GM19372 (cell line): Measurements from ENCODE around the gene SLC66A3.
"Not testable (repeated sequence)": the region's sequence is repeated elsewhere in the genome, so short reads cannot be mapped to it uniquely, and the experiment has no call there.

ENCODE experiments used
- ATAC-seq: cut with Tn5 transposase; IDR thresholded peaks from one replicate; pipeline ENCODE4 v1.9.1; 2021; ENCODE audit warnings: mild to moderate bottlenecking, low read depth, moderate library complexity; ENCODE audit not compliant: unreplicated experiment

The SLC66A3 gene

DNA sequence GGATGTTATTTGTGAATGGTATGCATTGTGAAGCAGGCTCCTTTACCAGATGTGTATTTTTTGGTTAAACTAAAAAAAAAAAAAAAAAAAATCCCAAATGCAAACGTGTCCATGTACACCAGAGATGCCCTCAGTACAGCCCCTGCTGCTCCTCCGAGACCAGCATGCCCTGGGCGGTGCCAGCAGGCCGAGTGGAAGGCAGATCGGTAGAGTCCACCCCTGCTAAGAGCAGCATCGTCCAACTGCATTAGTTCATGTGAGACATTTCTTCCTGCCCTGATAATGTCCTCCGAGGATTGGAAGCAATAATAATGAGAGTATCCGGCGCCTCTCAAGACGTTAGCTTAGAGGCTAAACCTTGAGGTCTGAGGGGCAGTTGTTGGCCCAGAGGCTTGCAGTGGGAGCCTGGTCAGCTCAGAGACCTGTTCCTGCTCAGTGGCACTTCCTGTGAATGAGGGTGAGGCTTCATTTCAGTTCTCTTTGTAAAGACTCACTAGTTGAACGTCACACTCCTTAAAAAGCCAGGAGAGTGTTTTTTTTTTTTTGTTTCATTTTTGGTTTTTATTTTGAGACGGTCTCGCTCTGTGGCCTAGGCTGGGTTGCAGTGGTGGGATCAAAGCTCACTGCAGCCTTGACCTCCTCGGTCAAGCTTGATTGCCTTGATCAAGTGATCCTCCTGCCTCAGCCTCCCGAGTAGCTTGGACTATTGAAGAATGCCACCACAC is 5.6 kb downstream of the SLC66A3 start:
- ATAC-seq, result peak; percentile 64

DNA sequence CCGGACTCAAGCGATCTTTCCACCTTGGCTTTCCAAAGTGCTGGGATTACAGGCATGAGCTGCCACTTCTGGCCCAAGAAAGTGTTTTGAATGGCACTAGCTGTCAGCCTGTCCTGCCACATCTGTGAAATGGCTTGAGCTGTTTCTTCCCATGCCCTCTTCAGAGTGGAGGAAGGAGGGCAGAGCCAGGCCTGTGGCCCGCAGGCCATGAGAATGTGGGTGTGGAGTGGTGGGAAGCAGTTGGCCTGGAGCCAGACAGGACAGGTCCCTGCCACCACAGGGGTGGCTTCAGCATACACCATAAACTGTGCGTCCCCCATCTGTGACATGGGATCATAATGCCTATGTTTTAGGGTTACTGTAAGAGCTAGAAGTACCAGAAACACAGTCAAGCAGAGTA is 6.5 kb downstream of the SLC66A3 start:
- ATAC-seq, result no peak

DNA sequence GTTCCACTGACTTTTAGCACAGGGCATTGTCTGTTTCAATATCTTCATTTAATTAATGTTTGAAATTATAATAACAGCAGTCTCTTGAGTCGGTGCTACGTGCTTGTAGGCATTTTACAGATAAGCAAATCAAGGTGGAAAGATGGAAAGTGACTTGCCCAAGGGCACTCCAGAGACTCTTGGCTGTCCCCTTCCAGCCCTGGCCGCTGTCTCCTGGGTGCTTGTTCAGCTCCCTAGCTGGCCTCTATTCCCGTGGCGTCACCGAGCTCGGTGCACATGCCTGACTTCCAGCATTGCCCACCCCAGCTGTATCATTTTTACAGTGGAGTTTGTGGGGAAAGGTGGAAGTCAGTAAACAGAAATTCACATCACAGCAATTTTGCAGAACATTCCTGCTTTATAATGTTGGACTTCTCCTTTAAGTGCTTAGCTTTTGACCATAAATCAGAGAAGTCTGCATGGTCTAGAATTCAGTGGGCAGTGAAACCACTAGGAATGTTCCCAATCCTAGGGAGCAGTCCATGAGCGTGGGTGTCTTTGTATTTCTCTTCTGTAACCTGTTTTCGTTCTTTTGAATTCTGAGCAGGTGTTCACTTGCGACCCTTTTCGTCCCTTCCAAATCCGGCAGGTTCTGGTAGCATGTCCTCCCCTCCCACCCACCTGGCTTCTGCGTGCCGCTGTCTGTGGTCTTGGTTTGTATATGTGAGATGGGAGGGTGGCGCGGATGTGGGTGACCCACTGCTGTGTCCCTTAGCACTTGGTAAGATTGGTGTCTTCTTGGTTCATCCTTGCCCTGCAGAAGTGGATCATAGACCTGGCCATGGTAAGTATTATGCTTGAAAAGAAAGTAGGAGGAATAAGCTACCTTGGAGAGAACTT is 8.4 kb downstream of the SLC66A3 start:
- ATAC-seq, result no peak

DNA sequence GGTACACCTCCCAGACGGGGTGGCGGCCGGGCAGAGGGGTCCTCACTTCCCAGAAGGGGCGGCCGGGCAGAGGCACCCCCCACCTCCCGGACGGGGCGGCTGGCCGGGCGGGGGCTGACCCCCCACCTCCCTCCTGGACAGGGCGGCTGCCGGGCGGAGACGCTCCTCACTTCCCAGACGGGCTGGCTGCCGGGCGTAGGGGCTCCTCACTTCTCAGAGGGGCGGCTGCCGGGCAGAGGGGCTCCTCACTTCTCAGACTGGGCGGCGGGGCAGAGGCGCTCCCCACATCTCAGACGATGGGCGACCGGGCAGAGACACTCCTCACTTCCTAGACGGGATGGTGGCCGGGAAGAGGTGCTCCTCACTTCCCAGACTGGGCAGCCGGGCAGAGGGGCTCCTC is 9.8 kb downstream of the SLC66A3 start:
- not testable (repeated sequence) for ATAC-seq

DNA sequence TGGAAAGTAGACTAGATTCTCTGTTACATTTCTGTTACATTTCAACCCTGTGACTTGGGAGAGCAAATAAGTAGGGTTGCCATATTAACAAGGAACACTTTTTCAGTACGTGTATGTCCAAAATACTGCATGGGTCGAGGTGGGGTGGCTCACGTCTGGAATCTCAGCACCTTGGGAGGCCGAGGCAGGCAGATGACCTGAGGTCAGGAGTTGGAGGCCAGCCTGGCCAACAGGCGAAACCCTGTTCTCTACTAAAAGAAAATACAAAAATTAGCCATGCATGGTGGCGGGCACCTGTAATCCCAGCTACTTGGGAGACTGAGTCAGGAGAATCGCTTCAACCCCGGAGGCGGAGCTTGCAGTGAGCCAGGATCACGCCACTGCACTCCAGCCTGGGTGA is 11.2 kb downstream of the SLC66A3 start:
- no peak for ATAC-seq

DNA sequence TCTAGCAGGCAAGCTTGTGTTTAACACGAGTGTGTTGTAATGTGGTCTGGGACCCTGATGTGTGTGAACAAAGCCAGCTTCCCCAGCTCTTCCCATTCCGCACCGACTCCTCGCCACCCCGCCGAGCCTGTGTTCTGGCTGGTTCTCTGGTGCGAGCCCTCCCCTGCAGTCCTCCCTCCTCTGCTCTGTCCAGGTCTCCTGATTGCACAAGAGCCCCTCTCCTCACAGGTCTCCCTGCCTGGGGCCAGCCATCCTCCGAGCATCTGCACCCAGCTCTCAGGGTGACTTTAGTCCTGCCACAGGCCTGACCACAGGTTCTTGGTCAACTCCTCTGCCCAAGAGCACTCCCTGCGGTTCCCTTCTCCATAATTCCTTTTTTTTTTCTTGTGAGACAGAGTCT is 13.2 kb downstream of the SLC66A3 start:
- ATAC-seq, result no peak

DNA sequence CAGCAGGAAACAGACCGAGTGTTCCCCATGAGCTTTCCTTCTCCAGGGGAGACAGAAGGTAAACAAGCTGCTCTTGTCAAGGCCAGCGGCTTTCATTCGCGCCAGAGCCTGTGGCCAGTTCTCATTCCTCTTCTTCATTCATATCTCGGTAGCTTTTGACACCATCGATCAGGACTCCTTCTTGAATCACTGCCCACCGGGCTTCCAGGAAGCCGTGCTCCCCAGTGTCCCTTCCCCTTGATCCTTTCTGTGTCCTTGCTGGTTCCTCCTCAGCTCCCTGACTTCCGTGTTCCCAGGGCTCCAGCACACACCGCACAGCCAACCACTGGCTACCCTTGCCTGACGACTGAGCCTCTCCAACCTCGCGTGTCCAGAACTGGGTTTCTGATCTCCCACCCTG is 14.1 kb downstream of the SLC66A3 start:
- no peak for ATAC-seq

DNA sequence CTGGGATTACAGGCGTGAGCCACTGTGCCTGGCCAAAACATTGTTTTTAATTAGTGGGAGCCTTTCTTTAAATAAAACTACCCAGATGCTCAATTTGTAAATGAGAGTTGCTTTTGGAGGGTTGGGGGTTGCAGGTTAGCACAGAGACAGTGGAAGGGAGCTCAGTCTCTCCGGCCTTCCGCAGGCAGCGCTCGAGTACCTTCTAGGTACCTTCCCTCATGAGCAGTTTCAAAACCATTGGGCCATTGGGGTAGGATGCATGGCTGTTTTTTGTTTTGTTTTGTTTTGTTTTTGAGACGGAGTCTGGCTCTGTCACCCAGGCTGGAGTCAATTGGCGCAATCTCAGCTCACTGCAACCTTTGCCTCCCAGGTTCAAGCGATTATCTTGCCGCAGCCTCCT is 19.0 kb downstream of the SLC66A3 start:
- no peak for ATAC-seq

DNA sequence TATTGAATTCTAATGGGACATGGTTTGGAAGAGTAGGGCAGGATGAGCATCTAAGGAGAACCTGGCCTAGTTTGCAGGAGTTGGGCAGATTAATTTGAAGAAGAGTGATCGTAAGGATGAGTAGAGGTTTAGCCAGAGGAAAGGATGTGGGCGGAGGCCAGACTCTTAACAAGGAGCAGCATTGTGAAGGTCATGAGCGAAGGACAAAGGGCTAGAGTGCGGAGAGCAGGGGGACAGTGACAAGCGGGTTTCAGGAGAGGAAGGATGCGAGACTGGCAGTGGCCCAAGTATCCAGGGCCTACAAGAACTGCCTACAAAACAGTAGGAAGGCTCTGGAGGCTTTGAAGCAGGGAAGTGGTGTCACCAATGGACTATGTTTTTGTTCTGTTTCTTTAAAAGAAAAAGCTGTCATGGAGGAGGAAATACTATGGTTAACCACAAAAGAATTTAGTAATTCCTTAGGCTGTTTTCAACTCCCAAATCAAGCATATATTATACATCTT is 20.1 kb downstream of the SLC66A3 start:
- ATAC-seq, result no peak

DNA sequence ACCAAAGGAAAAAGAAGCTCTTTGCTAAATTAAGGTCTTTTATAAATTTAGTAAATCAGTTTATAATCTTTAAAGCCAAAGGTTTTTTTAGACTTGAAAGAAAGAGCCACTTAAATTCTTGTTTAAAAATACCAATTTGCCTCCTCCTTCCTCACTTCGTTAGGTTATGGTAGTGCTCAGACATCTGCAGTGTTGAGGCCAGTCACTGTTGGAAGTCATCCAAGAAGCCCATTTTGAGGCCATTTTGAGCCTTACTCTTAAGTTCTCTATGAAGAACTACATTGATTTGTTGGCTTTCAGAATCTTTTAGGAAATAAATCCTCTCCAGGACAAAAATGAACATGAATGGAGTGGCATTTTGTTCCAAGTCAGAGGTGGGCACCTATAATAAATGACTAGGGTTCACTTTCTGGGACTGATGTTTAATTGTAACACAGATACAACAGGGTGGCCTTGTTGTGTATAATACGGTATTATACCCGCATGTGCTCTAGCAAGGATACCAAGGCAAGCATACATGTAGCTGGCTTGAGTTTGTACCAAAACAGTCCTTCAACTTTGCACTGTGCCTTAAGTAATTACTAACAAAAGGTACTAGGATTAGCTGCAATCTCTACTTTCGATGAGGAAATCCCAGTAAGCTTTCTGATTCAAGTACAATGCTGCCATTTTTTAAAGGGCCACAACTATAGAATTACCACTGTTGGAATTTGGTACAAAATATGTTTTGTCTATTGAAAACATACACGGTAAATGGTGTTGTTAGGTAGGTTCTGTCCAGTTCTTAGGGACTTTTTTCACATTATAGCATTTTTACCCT is 22.8 kb downstream of the SLC66A3 start:
- no peak for ATAC-seq

DNA sequence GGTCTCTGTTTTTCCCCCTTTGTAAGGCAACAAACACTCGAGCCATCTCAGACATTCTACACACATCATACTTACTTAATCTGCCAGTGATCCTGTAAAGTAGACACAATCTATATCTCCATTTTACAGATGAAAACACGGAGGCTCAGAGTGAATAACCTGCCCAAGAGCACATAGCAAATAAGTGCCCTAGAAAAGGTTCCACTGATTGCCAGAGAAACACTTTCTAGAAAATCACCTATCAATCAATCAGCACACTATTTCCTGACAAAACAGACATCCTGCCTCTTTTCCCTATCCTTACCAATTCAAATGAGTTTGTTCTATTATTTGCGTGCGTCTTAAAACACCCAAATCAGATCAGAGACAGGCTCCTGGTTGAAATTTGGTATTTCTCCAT is 23.9 kb downstream of the SLC66A3 start:
- no peak for ATAC-seq

DNA sequence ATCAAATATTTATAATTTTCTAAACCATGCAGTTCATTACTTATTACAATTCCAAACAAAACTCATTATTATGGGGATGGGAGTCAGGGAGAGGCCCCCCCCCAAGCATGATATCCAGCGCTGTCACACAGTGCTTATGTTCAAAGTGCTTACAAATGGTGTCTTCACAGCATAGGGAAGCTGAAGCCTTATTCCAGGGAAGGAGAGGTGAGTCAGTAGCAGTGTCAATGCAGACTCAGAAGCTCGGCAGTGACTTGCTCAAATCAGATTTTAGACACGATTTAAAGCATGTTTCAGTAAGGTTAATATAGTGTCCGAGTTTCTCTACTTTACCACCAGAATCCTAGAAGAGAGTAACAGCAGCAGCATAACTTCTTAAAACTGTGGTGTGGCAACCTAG is 24.6 kb downstream of the SLC66A3 start:
- no peak for ATAC-seq

DNA sequence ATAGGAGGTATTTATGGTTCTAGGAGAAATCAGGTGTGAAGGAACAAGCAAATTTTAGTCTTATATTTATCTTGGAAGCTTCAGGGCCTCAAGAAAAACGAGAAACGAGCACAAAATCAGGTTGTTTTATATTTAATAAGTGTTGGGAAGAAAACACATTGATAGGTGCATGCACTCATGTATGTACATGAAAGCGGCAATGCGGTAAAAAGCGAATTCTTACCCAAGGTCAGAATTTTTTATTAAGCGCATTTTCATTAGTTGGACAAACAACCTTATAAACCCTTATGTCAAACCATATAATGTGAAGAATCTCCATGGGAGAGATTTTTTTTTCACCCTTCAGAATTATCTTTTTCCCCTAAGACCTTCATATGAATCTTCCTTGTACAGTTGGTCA is 25.4 kb downstream of the SLC66A3 start:
- ATAC-seq, result no peak

DNA sequence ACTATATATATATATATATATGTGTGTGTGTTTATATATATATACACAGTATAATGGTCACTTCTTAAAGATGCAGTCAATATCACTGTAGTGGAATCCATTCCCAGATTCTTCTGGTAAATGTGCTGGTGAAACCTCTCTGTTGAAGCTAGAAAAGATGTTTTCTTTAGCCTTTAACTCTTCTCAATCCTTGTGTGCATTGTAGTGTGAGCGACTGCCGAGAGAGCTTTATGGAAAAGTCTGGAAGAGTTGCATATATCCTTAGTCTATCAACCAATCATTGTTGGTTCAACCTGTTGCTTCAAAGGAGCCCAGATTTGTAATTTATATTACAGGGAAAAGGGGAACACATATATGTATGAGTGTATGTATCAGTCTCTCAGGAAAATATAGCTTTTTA is 27.7 kb downstream of the SLC66A3 start:
- no peak for ATAC-seq

DNA sequence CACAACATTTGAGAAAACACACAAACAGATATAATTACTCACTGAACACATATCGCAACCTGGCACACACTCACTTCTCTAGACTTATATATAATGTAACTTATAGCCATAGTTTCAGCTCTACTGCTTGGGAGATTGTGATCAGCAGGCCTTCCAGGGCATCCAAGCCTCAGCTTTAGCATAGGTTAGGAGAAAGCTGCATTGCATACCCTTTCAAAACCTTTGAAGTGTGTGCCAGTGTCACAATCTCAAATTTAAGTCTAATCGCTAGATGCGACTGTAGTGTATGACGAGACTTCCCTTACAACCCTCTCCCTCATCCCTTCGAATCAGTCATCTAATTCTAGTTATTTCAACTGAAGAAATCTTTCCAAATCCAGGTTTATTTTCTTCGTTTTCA is 30.9 kb downstream of the SLC66A3 start:
- no peak for ATAC-seq

DNA sequence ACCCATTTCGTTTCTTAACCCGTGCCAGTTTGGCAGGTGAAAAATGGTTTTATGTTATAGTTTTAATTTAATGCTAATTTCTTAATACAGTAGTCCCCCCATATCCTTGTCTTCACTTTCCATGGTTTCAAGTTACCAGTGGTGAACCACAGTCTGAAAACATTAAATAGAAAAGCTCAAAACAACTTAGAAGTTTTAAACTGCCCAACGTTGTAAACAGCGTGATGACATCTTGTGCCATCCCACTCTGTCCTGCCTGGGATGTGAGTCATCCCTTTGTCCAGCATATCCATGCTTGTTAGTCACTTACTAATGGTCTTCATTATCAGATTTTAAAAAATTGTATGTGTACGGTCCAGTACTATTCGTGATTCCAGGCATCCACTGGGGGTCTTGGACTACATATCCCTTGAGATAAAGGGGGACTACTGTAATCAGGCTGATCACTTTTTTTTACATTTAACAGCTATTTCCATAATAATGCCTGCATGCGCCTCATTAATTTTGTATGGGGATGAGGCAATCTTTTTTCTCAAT is 31.9 kb downstream of the SLC66A3 start:
- ATAC-seq, result no peak

DNA sequence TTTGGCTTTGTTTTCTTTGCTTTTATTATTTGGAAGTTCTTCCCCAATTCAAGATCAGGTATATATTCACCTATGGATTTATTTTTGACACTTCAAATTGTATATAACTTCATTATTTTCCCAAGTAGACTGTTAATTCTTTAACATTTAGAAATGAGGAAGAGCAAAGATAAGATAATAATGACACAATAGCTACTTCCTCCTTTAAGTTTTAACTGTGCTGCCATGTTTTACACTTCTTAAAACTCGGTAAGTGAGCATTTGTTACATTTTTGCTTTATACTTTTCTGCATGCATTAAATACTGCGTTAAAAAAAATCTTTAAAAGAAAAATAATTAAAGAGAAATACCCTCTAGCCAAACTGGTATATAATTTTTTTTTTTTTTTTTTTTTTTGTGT is 32.5 kb downstream of the SLC66A3 start:
- ATAC-seq, result no peak

DNA sequence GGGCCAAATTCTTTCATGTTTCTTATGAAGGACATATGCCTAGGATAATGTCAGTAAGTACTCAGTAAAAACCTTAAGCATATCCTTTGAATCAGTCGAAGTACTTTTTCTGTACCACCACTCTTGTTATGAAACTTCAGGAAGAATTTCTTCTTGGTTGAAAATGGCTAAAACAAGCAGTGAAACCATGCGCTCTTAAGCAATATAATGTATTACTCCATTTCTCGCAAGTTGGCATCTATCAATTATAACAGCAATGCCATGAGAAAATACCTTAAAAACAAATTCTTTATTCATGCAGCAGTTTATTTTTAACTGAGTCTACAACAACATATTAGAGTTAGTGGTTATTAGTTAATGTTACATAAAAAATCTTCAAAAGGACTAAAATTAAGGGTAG is 41.0 kb downstream of the SLC66A3 start:
- no peak for ATAC-seq

DNA sequence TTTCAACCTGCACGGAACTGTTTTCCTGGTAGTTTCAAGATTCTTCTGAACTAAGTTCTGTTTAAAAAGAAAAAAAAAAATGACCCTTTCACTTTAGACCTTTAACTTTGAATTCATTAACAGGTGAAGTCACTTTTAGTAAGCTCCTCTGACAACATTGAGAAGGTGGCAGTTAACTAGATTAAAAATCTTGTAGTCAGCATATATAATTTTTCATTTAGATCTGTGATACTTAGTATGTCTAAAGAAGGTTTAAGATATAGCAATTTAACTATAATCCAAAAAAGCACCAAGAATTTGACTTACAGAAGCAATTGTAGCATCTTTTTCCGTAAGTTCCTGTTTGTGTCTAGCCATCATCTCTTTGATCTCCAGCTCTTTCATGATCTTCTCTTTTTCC is 45.4 kb downstream of the SLC66A3 start:
- no peak for ATAC-seq

DNA sequence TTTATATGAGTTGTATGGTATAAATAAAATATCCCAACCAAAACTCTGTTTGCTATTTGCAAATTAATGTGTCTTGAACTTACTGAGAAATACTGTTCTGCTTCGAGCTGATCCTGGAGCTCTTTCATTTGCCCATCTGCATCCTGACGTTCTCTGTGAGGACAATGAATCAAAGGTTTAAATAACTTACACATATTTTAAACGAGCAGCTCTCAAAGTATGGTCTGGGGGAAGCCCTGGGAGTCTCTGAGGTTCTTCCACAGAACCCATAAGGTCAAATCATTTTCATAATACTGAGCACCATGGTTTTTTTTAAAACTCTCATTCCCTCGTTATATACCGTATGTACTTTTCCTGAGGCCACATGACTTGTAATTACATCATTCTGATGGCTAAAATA is 46.7 kb downstream of the SLC66A3 start:
- no peak for ATAC-seq

DNA sequence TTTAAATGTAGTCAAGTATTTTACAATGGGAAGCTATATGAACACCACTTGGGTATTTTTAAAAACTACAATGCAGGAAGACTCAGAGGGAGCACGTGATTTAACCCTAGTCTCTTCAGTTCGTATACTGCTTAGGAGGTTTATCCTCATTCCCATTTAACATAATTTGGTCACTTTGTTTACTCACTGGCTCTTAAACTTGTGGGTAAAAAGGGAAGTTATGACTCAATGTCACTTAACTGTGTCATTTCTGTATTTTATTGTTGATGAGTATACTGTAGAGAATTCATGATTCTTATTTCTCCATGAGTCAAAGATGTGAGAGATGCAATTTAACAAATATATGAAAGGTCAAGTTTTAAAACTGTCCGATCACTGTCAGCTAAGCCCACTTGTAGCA is 48.2 kb downstream of the SLC66A3 start:
- ATAC-seq, result no peak
